ENCODE data around the gene MRPL47. TPM values are rescaled to one million over a fixed set of nuclear protein-coding genes. Genes with fewer than 3 reads are reported as not detected.

The MRPL47 gene
- total RNA-seq, 2 experiments from 2014 or later: 49.8 to 56.4 TPM

- H3K9me3 Mint-ChIP-seq (ENCODE audit: low read depth): no peaks in the 10 kb centered on the region
- no peak overlapping the region for H3K4me3 Mint-ChIP-seq
- peaks cover 36% of the 10 kb centered on the region for H3K36me3 Mint-ChIP-seq (ENCODE audit: low read depth)
- no peaks in the 10 kb centered on the region for H3K27me3 Mint-ChIP-seq
- CTCF ChIA-PET: no interaction called here
- POLR2A ChIA-PET: no interaction called here
- no peak overlapping the region for H3K27ac Mint-ChIP-seq
- intact Hi-C loops (cut with DNase I, micrococcal nuclease): no loop called here
- no peak for ATAC-seq
- DNase-seq: no peak
- no peaks in the 10 kb centered on the region for H3K4me1 Mint-ChIP-seq
Observed at GRCh38 chr3:179624451-179624850, 20.0 kb upstream of the MRPL47 start.

- DNase-seq: no peak
- Mint-ChIP-seq H3K36me3 (ENCODE audit: low read depth) (peaks cover 50% of the 10 kb centered on the region), H3K4me3 (no peak overlapping the region), H3K27me3 (no peaks in the 10 kb centered on the region), H3K27ac (no peak overlapping the region), H3K9me3 (ENCODE audit: low read depth) (no peaks in the 10 kb centered on the region), H3K4me1 (no peaks in the 10 kb centered on the region)
- ChIA-PET CTCF (no interaction called here), POLR2A (interaction anchor here (0.6 kb wide), 1 partner anchor 67 kb away, joined by 7 read pairs; no protein-coding TSS in a partner anchor)
- no peak for ATAC-seq
- intact Hi-C loops (cut with DNase I, micrococcal nuclease): no loop called here
Observed at GRCh38 chr3:179622023-179622422, 17.6 kb upstream of the MRPL47 start.

GRCh38 chr3:179615458-179616173 lies 11.2 kb upstream of the MRPL47 start:
- ChIA-PET CTCF (interaction anchor here (1.1 to 1.3 kb wide), 2 partner anchors 11 to 34 kb away, joined by 3 to 4 read pairs; partner anchors contain the start of genes MRPL47 and NDUFB5), POLR2A (no interaction called here)
- peaks cover 5% of the 10 kb centered on the region for H3K4me1 Mint-ChIP-seq
- intact Hi-C loops (cut with DNase I, micrococcal nuclease): no loop called here
- H3K27me3 Mint-ChIP-seq: no peaks in the 10 kb centered on the region
- no peak for ATAC-seq
- no peaks in the 10 kb centered on the region for H3K9me3 Mint-ChIP-seq (ENCODE audit: low read depth)
- H3K36me3 Mint-ChIP-seq (ENCODE audit: low read depth): peaks cover 29% of the 10 kb centered on the region
- no peak overlapping the region for H3K4me3 Mint-ChIP-seq
- H3K27ac Mint-ChIP-seq: no peak overlapping the region
- no peak for DNase-seq

- ChIA-PET POLR2A (no interaction called here), CTCF (interaction anchor here (1.4 kb wide), 1 partner anchor 36 kb away, joined by 4 read pairs; no protein-coding TSS in a partner anchor)
- Mint-ChIP-seq H3K36me3 (ENCODE audit: low read depth) (peaks cover 20% of the 10 kb centered on the region), H3K4me1 (peaks cover 19% of the 10 kb centered on the region), H3K9me3 (ENCODE audit: low read depth) (no peaks in the 10 kb centered on the region), H3K4me3 (no peak overlapping the region), H3K27me3 (no peaks in the 10 kb centered on the region), H3K27ac (no peak overlapping the region)
- DNase-seq (no peak), ATAC-seq (no peak)
- intact Hi-C loops (cut with DNase I, micrococcal nuclease): no loop called here
Observed at GRCh38 chr3:179613807-179614206, 9.4 kb upstream of the MRPL47 start.

- H3K27ac Mint-ChIP-seq: peak overlapping the region; percentile 51
- no peak overlapping the region for H3K4me3 Mint-ChIP-seq
- no peaks in the 10 kb centered on the region for H3K9me3 Mint-ChIP-seq (ENCODE audit: low read depth)
- H3K36me3 Mint-ChIP-seq (ENCODE audit: low read depth): peaks cover 17% of the 10 kb centered on the region
- intact Hi-C loops (cut with DNase I, micrococcal nuclease): no loop called here
- peaks cover 40% of the 10 kb centered on the region for H3K4me1 Mint-ChIP-seq
- CTCF ChIA-PET: no interaction called here
- DNase-seq (no peak), ATAC-seq (no peak)
- H3K27me3 Mint-ChIP-seq: no peaks in the 10 kb centered on the region
- POLR2A ChIA-PET: interaction anchor here (0.7 kb wide), 1 partner anchor 39 kb away, joined by 5 read pairs; no protein-coding TSS in a partner anchor
Observed at GRCh38 chr3:179610066-179610465, 5.6 kb upstream of the MRPL47 start.

GRCh38 chr3:179608931-179609720 lies 4.7 kb upstream of the MRPL47 start:
- Mint-ChIP-seq H3K9me3 (ENCODE audit: low read depth) (no peaks in the 10 kb centered on the region), H3K4me3 (peak overlapping the region; percentile 39), H3K36me3 (ENCODE audit: low read depth) (peaks cover 19% of the 10 kb centered on the region), H3K27me3 (no peaks in the 10 kb centered on the region), H3K4me1 (peaks cover 42% of the 10 kb centered on the region), H3K27ac (peak overlapping the region; percentile 93)
- peak; percentile 73 for ATAC-seq
- intact Hi-C loops (cut with DNase I, micrococcal nuclease): loop anchor here in 1 of 2 experiments (1.0 kb wide), 4 partner anchors 43 to 993 kb away; partner anchors contain the start of genes MFN1 and TTC14
- peak; percentile 45 for DNase-seq
- ChIA-PET POLR2A (interaction anchor here (0.6 kb wide), 2 partner anchors 44 to 47 kb away, joined by 3 read pairs; partner anchors contain the start of genes ACTL6A and USP13), CTCF (interaction anchor here (1.4 kb wide), 2 partner anchors 41 to 44 kb away, joined by 3 to 5 read pairs; no protein-coding TSS in a partner anchor)

GRCh38 chr3:179606534-179607085 lies 2.2 kb upstream of the MRPL47 start:
- ChIA-PET CTCF (interaction anchor here (0.9 to 1.2 kb wide), 3 partner anchors 10 to 44 kb away, joined by 4 to 5 read pairs (median 4); partner anchors contain the start of gene ACTL6A), POLR2A (no interaction called here)
- Mint-ChIP-seq H3K4me1 (peaks cover 47% of the 10 kb centered on the region), H3K9me3 (ENCODE audit: low read depth) (no peaks in the 10 kb centered on the region), H3K36me3 (ENCODE audit: low read depth) (peaks cover 20% of the 10 kb centered on the region), H3K4me3 (peak overlapping the region; percentile 38), H3K27ac (peak overlapping the region; percentile 76), H3K27me3 (no peaks in the 10 kb centered on the region)
- ATAC-seq (no peak), DNase-seq (no peak)
- intact Hi-C loops (cut with DNase I, micrococcal nuclease): no loop called here

- ChIA-PET POLR2A (interaction anchor here (0.6 kb wide), 1 partner anchor 173 kb away, joined by 6 read pairs; no protein-coding TSS in a partner anchor), CTCF (interaction anchor here (1.0 kb wide), 1 partner anchor 10 kb away, joined by 3 read pairs; no protein-coding TSS in a partner anchor)
- peaks cover 31% of the 10 kb centered on the region for H3K4me1 Mint-ChIP-seq
- ATAC-seq (no peak), DNase-seq (no peak)
- intact Hi-C loops (cut with DNase I, micrococcal nuclease): loop anchor here (1.0 to 5.0 kb wide), 9 partner anchors 42 to 1385 kb away; partner anchors contain the start of genes ACTL6A (in 2 of the 2), MFN1 (in 2 of the 2), DNAJC19 (in 1 of the 2) and FXR1 (in 1 of the 2)
- no peaks in the 10 kb centered on the region for H3K27me3 Mint-ChIP-seq
- H3K4me3 Mint-ChIP-seq: peak overlapping the region; percentile 92
- peaks cover 22% of the 10 kb centered on the region for H3K36me3 Mint-ChIP-seq (ENCODE audit: low read depth)
- no peaks in the 10 kb centered on the region for H3K9me3 Mint-ChIP-seq (ENCODE audit: low read depth)
- peak overlapping the region; percentile 100 for H3K27ac Mint-ChIP-seq
Observed at GRCh38 chr3:179603831-179604230, 607 bp downstream of the MRPL47 start.

GRCh38 chr3:179603321-179603720 lies 1.1 kb downstream of the MRPL47 start:
- ChIA-PET POLR2A (interaction anchor here (0.6 kb wide), 2 partner anchors 14 to 172 kb away, joined by 3 to 6 read pairs; no protein-coding TSS in a partner anchor), CTCF (interaction anchor here (1.0 kb wide), 1 partner anchor 9 kb away, joined by 3 read pairs; no protein-coding TSS in a partner anchor)
- H3K4me3 Mint-ChIP-seq: peak overlapping the region; percentile 92
- H3K27me3 Mint-ChIP-seq: no peaks in the 10 kb centered on the region
- intact Hi-C loops (cut with DNase I, micrococcal nuclease): loop anchor here (5.0 kb wide), 2 partner anchors 456 to 586 kb away; partner anchors contain the start of gene PIK3CA (in 1 of the 2)
- H3K4me1 Mint-ChIP-seq: peaks cover 28% of the 10 kb centered on the region
- H3K27ac Mint-ChIP-seq: peak overlapping the region; percentile 37
- peaks cover 26% of the 10 kb centered on the region for H3K36me3 Mint-ChIP-seq (ENCODE audit: low read depth)
- H3K9me3 Mint-ChIP-seq (ENCODE audit: low read depth): no peaks in the 10 kb centered on the region
- ATAC-seq: no peak
- DNase-seq: no peak

GRCh38 chr3:179599531-179599930 lies 4.9 kb downstream of the MRPL47 start:
- ChIA-PET CTCF (interaction anchor here (0.6 to 0.8 kb wide), 2 partner anchors 33 to 344 kb away, joined by 3 read pairs; no protein-coding TSS in a partner anchor), POLR2A (no interaction called here)

GRCh38 chr3:179591313-179591712 lies 13.1 kb downstream of the MRPL47 start:
- CTCF ChIA-PET: interaction anchor here (0.6 kb wide), 2 partner anchors 25 to 104 kb away, joined by 3 read pairs; no protein-coding TSS in a partner anchor

More at GRCh38 chr3:179599531-179599930, 4.9 kb downstream of the MRPL47 start:
- intact Hi-C loops (cut with DNase I, micrococcal nuclease): no loop called here
- no peak for ATAC-seq
- peaks cover 37% of the 10 kb centered on the region for H3K36me3 Mint-ChIP-seq (ENCODE audit: low read depth)
- H3K27me3 Mint-ChIP-seq: no peaks in the 10 kb centered on the region
- no peak overlapping the region for H3K27ac Mint-ChIP-seq
- no peak overlapping the region for H3K4me3 Mint-ChIP-seq
- H3K9me3 Mint-ChIP-seq (ENCODE audit: low read depth): no peaks in the 10 kb centered on the region
- no peak for DNase-seq
- H3K4me1 Mint-ChIP-seq: peaks cover 9% of the 10 kb centered on the region

More at GRCh38 chr3:179591313-179591712, 13.1 kb downstream of the MRPL47 start:
- peak overlapping the region; percentile 42 for H3K27ac Mint-ChIP-seq
- POLR2A ChIA-PET: interaction anchor here (0.6 kb wide), 1 partner anchor 1344 kb away, joined by 3 read pairs; no protein-coding TSS in a partner anchor
- DNase-seq: no peak
- H3K9me3 Mint-ChIP-seq (ENCODE audit: low read depth): no peaks in the 10 kb centered on the region
- no peak for ATAC-seq
- no peak overlapping the region for H3K4me3 Mint-ChIP-seq
- intact Hi-C loops (cut with DNase I, micrococcal nuclease): no loop called here
- peaks cover 11% of the 10 kb centered on the region for H3K4me1 Mint-ChIP-seq
- H3K27me3 Mint-ChIP-seq: no peaks in the 10 kb centered on the region
- peaks cover 33% of the 10 kb centered on the region for H3K36me3 Mint-ChIP-seq (ENCODE audit: low read depth)

Measured in activated CD4-positive, alpha-beta T cell treated with anti-CD3 and anti-CD28 coated beads for 36 hours (primary cell).